ENCODE results near the gene RASA3.

The RASA3 gene

DNA sequence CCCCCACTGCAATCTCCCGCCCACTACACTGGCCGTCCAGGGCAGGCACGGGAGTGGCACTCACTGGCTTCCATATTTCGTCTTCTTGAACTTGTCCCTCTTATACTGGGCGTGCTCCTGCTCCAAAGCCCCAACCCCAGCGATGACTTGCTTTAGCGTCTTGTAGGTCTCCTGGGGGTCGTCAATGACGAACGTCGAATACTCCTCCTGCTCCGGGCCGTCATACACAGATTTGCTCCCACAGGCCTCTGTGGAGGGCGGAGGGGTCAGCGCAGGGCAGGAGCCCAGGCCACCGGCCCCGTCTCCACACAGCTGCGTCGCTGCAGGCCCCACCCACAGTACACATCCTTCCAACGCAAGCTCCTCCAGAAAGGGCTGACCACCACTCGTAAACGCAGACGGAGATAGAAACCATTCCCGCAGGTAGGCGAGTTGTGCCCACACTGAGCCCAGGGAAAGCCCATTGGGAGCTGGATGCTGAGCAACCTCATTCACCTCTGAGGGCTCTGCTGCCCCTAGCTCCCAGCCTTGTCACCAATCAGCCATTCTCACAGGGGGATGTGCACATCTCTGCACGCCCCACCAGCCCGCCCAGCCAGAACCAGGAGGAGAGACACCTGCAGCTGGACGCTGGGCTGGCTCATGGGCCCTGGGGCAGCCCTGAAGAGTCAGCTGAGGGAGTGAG lies 150.7 kb downstream of the RASA3 start:
- H3K4me3 ChIP-seq (ENCODE audit: low read depth, low read length), result no peak overlapping the region
- no peak for DNase-seq (ENCODE audit: low read depth)
- TF ChIP-seq, protein P1, sequence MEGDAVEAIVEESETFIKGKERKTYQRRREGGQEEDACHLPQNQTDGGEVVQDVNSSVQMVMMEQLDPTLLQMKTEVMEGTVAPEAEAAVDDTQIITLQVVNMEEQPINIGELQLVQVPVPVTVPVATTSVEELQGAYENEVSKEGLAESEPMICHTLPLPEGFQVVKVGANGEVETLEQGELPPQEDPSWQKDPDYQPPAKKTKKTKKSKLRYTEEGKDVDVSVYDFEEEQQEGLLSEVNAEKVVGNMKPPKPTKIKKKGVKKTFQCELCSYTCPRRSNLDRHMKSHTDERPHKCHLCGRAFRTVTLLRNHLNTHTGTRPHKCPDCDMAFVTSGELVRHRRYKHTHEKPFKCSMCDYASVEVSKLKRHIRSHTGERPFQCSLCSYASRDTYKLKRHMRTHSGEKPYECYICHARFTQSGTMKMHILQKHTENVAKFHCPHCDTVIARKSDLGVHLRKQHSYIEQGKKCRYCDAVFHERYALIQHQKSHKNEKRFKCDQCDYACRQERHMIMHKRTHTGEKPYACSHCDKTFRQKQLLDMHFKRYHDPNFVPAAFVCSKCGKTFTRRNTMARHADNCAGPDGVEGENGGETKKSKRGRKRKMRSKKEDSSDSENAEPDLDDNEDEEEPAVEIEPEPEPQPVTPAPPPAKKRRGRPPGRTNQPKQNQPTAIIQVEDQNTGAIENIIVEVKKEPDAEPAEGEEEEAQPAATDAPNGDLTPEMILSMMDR (IDR thresholded peaks at IDR 0.05; ENCODE audit: low read depth, low read length, missing control alignments), result no peak

DNA sequence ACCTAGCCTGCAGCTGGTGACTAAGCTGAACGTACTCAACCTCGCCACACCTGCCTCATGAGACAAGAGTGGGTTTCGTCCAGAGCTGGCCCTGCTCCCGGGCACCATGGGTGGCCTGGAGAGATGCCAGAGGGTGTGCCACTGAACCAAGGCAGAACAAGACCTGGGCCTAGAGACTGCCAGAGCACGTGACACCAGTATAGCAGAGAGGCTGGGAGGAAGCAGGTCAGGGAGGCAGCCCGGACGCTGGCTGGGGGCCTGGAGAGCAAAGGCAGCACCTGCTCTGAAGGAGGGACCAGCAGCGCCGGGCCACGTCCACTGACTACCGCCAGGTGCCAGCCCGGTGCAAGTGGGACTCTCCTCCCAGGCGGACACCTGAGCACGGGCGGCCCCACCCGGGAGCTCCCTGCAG lies 151.2 kb downstream of the RASA3 start:
- TF ChIP-seq, protein P1 (IDR thresholded peaks at IDR 0.05; ENCODE audit: low read depth, low read length, missing control alignments), result no peak
- H3K4me3 ChIP-seq (ENCODE audit: low read depth, low read length), result no peak overlapping the region
- DNase-seq (ENCODE audit: low read depth), result no peak

DNA sequence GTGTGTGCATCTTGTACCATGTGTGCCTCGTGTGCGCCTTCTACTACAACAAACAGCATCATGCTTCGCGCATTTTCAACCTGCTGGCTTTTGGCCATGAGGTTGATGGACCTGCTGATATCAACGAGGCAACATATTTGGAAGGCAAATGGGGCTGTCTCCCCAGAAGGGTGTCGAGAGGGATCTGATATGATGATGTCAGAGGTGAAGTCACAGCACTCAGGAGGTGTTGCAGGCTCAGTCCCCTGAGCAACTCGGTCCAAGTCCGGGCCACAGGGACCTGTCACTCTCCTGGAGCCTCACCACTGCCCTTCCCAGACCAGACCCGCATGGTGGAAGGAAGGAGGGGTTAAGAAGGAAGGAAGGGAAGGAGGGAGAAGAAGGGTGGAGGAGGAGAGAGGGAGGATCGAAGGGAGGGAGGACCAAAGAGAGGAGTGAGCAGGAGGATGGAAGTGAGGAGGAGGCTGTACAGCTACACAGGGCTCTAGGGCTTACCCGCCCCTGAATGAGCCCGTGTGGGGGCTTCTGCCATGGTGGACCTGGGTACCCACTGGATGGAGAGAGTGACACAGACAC lies 151.8 kb downstream of the RASA3 start:
- no peak overlapping the region for H3K4me3 ChIP-seq (ENCODE audit: low read depth, low read length)
- TF ChIP-seq, protein P1 (IDR thresholded peaks at IDR 0.05; ENCODE audit: low read depth, low read length, missing control alignments), result no peak
- no peak for DNase-seq (ENCODE audit: low read depth)

DNA sequence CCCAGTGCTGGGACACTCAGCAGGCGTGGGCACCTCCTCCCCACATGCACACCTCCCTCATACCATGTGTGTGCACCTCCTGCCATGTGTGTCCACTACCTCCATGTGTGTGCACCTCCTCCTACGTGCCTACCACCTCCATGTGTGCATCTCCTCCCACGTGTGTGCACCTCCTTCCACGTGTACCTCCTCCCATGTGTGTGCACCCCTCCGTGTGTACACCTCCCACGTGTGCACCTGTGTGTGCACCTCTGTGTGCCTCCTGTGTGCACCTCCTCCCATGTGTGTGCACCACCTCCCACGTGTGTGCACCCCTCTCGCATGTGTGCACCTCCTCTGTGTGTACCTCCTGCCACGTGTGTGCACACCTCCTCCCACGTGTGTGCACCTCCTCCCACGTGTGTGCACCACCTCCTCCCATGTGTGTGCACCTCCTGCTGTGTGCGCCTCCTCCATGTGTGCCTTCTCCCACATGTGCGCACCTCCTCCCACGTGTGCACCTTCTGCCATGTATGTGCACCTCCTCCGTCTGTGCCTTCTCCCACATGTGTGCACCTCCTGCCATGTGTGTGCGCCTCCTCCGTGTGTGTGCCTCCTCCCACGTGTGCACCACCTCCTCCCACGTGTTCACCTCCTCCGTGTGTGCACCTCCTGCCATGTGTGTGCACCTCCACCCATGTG lies 152.5 kb downstream of the RASA3 start:
- H3K4me3 ChIP-seq (ENCODE audit: low read depth, low read length), result no peak overlapping the region
- TF ChIP-seq, protein P1 (IDR thresholded peaks at IDR 0.05; ENCODE audit: low read depth, low read length, missing control alignments), result no peak
- DNase-seq (ENCODE audit: low read depth), result no peak

DNA sequence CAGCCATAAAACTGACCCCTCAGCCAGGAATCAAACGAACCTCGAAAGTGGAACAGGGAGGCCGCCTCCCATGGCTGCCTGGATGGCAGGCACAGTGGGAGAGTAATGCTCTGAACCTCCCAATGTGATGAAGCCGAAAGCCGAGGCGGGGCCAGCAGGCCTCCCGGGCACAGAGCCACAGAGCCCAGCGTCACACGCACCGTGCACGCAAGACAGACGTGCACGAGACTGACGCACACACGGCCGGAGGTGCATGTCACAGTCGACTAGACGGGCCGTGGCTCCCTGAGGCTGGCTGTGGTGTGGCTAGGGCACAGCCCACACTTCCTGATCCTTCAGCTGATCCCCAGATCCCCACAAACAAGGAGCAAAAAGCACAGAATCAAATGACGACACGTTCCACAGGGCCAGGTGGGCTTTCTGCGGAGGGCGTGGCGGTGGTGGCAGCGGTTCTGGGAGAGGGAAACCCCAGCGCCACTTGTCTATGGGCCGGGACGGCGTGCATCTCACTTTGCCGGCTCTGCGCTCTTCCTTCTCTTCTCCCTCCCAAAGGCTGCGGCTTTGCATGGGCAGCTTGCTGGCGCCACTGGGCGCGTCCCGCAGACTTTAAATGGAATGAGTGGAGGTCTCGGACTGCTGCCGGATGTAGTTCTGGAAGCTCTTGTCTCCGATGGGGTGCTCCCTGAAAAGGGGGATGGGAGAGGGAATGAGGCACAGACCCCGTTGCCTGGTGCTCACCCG lies 153.5 kb downstream of the RASA3 start:
- DNase-seq (ENCODE audit: low read depth), result no peak
- no peak overlapping the region for H3K4me3 ChIP-seq (ENCODE audit: low read depth, low read length)
- TF ChIP-seq, protein P1 (IDR thresholded peaks at IDR 0.05; ENCODE audit: low read depth, low read length, missing control alignments), result no peak

DNA sequence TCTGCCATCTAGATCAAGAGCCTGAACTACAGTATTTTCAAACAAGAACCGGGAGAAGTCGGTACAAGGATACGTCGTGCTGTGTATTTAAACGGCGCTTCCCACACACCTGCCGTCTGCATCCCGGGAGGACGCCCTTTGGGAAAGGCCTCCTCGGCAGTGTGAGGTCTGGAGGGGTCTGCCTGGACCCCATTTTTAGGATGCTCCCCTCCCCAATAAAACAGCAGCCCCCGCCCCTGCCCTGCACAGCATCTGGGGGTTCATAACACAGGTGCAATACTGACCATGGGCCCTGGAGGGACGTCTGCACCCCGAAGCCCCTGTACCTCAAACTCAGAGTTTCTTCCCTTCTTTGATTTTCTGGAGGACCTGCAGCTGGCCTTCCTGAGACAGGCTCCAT lies 154.4 kb downstream of the RASA3 start:
- no peak overlapping the region for H3K4me3 ChIP-seq (ENCODE audit: low read depth, low read length)
- TF ChIP-seq, protein P1 (IDR thresholded peaks at IDR 0.05; ENCODE audit: low read depth, low read length, missing control alignments), result no peak
- DNase-seq (ENCODE audit: low read depth), result no peak
